ENCODE data around the gene DAZAP2.

- no peak for TF ChIP-seq EZH2 (IDR thresholded peaks at IDR 0.05; ENCODE audit: insufficient read depth, poor library complexity, severe bottlenecking)
- TF ChIP-seq EZH2phosphoT487 (IDR thresholded peaks at IDR 0.05; ENCODE audit: insufficient read depth, low read depth) = no peak
Measured at GRCh38 chr12:51232642-51233041, 6.0 kb upstream of the DAZAP2 start.

Measured in GM23248 (cell line).